ENCODE data around the gene TFAP2E.

TFAP2E gene

GRCh38 chr1:35611655-35612054, 38.5 kb downstream of the TFAP2E start:
- DNase-seq (ENCODE audit: extremely low spot score) = no peak
- ChIA-PET CTCF (interaction anchor here (0.6 kb wide), 1 partner anchor 68 kb away, joined by 5 read pairs; no protein-coding TSS in a partner anchor), POLR2A (no interaction called here)
- TF ChIP-seq L3MBTL2 (conservative IDR thresholded peaks at IDR 0.05) = no peak
- TF ChIP-seq CTBP1 (IDR thresholded peaks at IDR 0.05; ENCODE audit: borderline replicate concordance) = no peak
- no peak for TF ChIP-seq NFRKB (IDR thresholded peaks at IDR 0.05)
- no peak for TF ChIP-seq FOXM1 (IDR thresholded peaks at IDR 0.05; ENCODE audit: borderline replicate concordance)
- no peak for TF ChIP-seq ARNT (IDR thresholded peaks at IDR 0.05)
- TF ChIP-seq FOXK2 (IDR thresholded peaks at IDR 0.05) = no peak
- no peak for TF ChIP-seq SUZ12 (IDR thresholded peaks at IDR 0.05)
- TF ChIP-seq PKNOX1 (IDR thresholded peaks at IDR 0.05) = no peak
- no peak for TF ChIP-seq BHLHE40 (IDR thresholded peaks at IDR 0.05; ENCODE audit: borderline replicate concordance)

- ChIA-PET CTCF (no interaction called here), POLR2A (interaction anchor here (1.4 kb wide), 1 partner anchor 154 kb away, joined by 3 read pairs; the partner anchor contains the start of gene CLSPN)
- no peak for TF ChIP-seq FOXM1 (IDR thresholded peaks at IDR 0.05; ENCODE audit: borderline replicate concordance)
- TF ChIP-seq HDGF (IDR thresholded peaks at IDR 0.05; ENCODE audit: borderline replicate concordance) = no peak
- TF ChIP-seq TARDBP (IDR thresholded peaks at IDR 0.05) = no peak
- no peak for TF ChIP-seq ELF4 (IDR thresholded peaks at IDR 0.05)
- TF ChIP-seq PKNOX1 (IDR thresholded peaks at IDR 0.05) = no peak
- TF ChIP-seq BHLHE40 (IDR thresholded peaks at IDR 0.05; ENCODE audit: borderline replicate concordance) = no peak
- no peak for TF ChIP-seq FOXA1 (IDR thresholded peaks at IDR 0.05)
- no peak for TF ChIP-seq ARNT (IDR thresholded peaks at IDR 0.05)
- no peak for TF ChIP-seq FOXK2 (IDR thresholded peaks at IDR 0.05)
- no peak for TF ChIP-seq SUZ12 (IDR thresholded peaks at IDR 0.05)
- TF ChIP-seq L3MBTL2 (conservative IDR thresholded peaks at IDR 0.05) = no peak
- no peak for TF ChIP-seq ZNF384 (IDR thresholded peaks at IDR 0.05)
- no peak for TF ChIP-seq CTBP1 (IDR thresholded peaks at IDR 0.05; ENCODE audit: borderline replicate concordance)
- no peak for TF ChIP-seq SP1 (IDR thresholded peaks at IDR 0.05)
- TF ChIP-seq LEF1 (IDR thresholded peaks at IDR 0.05; ENCODE audit: borderline replicate concordance) = no peak
- TF ChIP-seq NFRKB (IDR thresholded peaks at IDR 0.05) = no peak
- DNase-seq (ENCODE audit: extremely low spot score) = no peak
Observed at GRCh38 chr1:35615440-35615839, 42.3 kb downstream of the TFAP2E start.

- DNase-seq (ENCODE audit: extremely low spot score) = no peak
- ChIA-PET POLR2A (no interaction called here), CTCF (no interaction called here)
- TF ChIP-seq SUZ12 (IDR thresholded peaks at IDR 0.05) (no peak), NFRKB (IDR thresholded peaks at IDR 0.05) (no peak), LEF1 (IDR thresholded peaks at IDR 0.05; ENCODE audit: borderline replicate concordance) (no peak), FOXA1 (IDR thresholded peaks at IDR 0.05) (no peak), ARNT (IDR thresholded peaks at IDR 0.05) (no peak), CTBP1 (IDR thresholded peaks at IDR 0.05; ENCODE audit: borderline replicate concordance) (no peak), L3MBTL2 (conservative IDR thresholded peaks at IDR 0.05) (no peak)
Observed at GRCh38 chr1:35619237-35620121, 46.4 kb downstream of the TFAP2E start.

- no peak for DNase-seq (ENCODE audit: extremely low spot score)
- CTCF ChIA-PET = no interaction called here
- no peak for TF ChIP-seq ARNT (IDR thresholded peaks at IDR 0.05)
- TF ChIP-seq NFRKB (IDR thresholded peaks at IDR 0.05) = no peak
- no peak for TF ChIP-seq CTBP1 (IDR thresholded peaks at IDR 0.05; ENCODE audit: borderline replicate concordance)
- TF ChIP-seq TARDBP (IDR thresholded peaks at IDR 0.05) = no peak
- no peak for TF ChIP-seq LEF1 (IDR thresholded peaks at IDR 0.05; ENCODE audit: borderline replicate concordance)
- TF ChIP-seq FOXA1 (IDR thresholded peaks at IDR 0.05) = no peak
- no peak for TF ChIP-seq ZNF384 (IDR thresholded peaks at IDR 0.05)
- no peak for TF ChIP-seq L3MBTL2 (conservative IDR thresholded peaks at IDR 0.05)
- no peak for TF ChIP-seq FOXM1 (IDR thresholded peaks at IDR 0.05; ENCODE audit: borderline replicate concordance)
- no peak for TF ChIP-seq PKNOX1 (IDR thresholded peaks at IDR 0.05)
- no peak for TF ChIP-seq ELF4 (IDR thresholded peaks at IDR 0.05)
- TF ChIP-seq BHLHE40 (IDR thresholded peaks at IDR 0.05; ENCODE audit: borderline replicate concordance) = no peak
- no peak for TF ChIP-seq SP1 (IDR thresholded peaks at IDR 0.05)
- TF ChIP-seq SUZ12 (IDR thresholded peaks at IDR 0.05) = no peak
- POLR2A ChIA-PET = no interaction called here
Observed at GRCh38 chr1:35622510-35623178, 49.5 kb downstream of the TFAP2E start.

- DNase-seq (ENCODE audit: extremely low spot score) = no peak
- CTCF ChIA-PET = no interaction called here
- TF ChIP-seq ARNT (IDR thresholded peaks at IDR 0.05) (no peak), L3MBTL2 (conservative IDR thresholded peaks at IDR 0.05) (no peak), SP1 (IDR thresholded peaks at IDR 0.05) (no peak), NFRKB (IDR thresholded peaks at IDR 0.05) (no peak), FOXA1 (IDR thresholded peaks at IDR 0.05) (no peak), ZNF384 (IDR thresholded peaks at IDR 0.05) (no peak), HDGF (IDR thresholded peaks at IDR 0.05; ENCODE audit: borderline replicate concordance) (no peak)
- POLR2A ChIA-PET = no interaction called here
Observed at GRCh38 chr1:35623832-35624231, 50.7 kb downstream of the TFAP2E start.

Data from HEK293T (cell line).